ENCODE results near the gene CCDC33.
A peak's percentile ranks its signal among the peaks of the same experiment; 100 is the strongest.

CCDC33 gene

GRCh38 chr15:74233373-74233772 is 2.8 kb upstream of the CCDC33 start:
- no peak for DNase-seq

GRCh38 chr15:74233851-74234597 is 2.1 kb upstream of the CCDC33 start:
- no peak for DNase-seq

GRCh38 chr15:74234598-74234875 is 1.6 kb upstream of the CCDC33 start:
- no peak for DNase-seq

- DNase-seq = no peak
Measured at GRCh38 chr15:74239051-74239705, 3.1 kb downstream of the CCDC33 start.

- DNase-seq = no peak
Measured at GRCh38 chr15:74240002-74240568, 4.0 kb downstream of the CCDC33 start.

GRCh38 chr15:74240897-74241614 is 4.9 kb downstream of the CCDC33 start:
- no peak for DNase-seq

- no peak for DNase-seq
Measured at GRCh38 chr15:74242441-74243185, 6.5 kb downstream of the CCDC33 start.

- DNase-seq = no peak
Measured at GRCh38 chr15:74243431-74243830, 7.3 kb downstream of the CCDC33 start.

GRCh38 chr15:74244822-74245341 is 8.8 kb downstream of the CCDC33 start:
- DNase-seq = no peak

- DNase-seq = peak; percentile 11
Measured at GRCh38 chr15:74245342-74245931, 9.3 kb downstream of the CCDC33 start.

- no peak for DNase-seq
Measured at GRCh38 chr15:74250266-74250665, 14.1 kb downstream of the CCDC33 start.

- no peak for DNase-seq
Measured at GRCh38 chr15:74251131-74251811, 15.1 kb downstream of the CCDC33 start.

GRCh38 chr15:74252291-74252690 is 16.2 kb downstream of the CCDC33 start:
- no peak for DNase-seq

GRCh38 chr15:74252721-74253120 is 16.6 kb downstream of the CCDC33 start:
- no peak for DNase-seq

- DNase-seq = no peak
Measured at GRCh38 chr15:74253211-74253921, 17.2 kb downstream of the CCDC33 start.

- no peak for DNase-seq
Measured at GRCh38 chr15:74257105-74257504, 21.0 kb downstream of the CCDC33 start.

- DNase-seq = no peak
Measured at GRCh38 chr15:74257623-74258022, 21.5 kb downstream of the CCDC33 start.

- no peak for DNase-seq
Measured at GRCh38 chr15:74258456-74259291, 22.5 kb downstream of the CCDC33 start.

- DNase-seq = no peak
Measured at GRCh38 chr15:74259292-74259648, 23.1 kb downstream of the CCDC33 start.

All from activated CD4-positive, alpha-beta T cell treated with anti-CD3 and anti-CD28 coated beads, Interleukin-10, Interleukin-2, amounts not matched to agents 100 ng/mL and 50 ng/mL, durations not matched to agents 16 hours and 8 hours (primary cell).